GM12891 (cell line): ENCODE measurements around the gene ZNF764.

Experiments
- PAX5 ChIP-seq: IDR thresholded peaks from 2 replicates; pipeline ENCODE4 v1.6.1; 2011; ENCODE audit warnings: low read length, moderate library complexity, mild to moderate bottlenecking; ENCODE audit not compliant: insufficient read depth, severe bottlenecking
- POLR2A ChIP-seq: IDR thresholded peaks from 2 replicates; pipeline ENCODE4 v1.6.1; 2011; ENCODE audit warnings: low read depth, low read length, control low read depth
- POLR2AphosphoS5 ChIP-seq: IDR thresholded peaks from 2 replicates; pipeline ENCODE4 v1.6.1; 2011; ENCODE audit warnings: low read depth, low read length, control low read depth
- TAF1 ChIP-seq: IDR thresholded peaks from 2 replicates; pipeline ENCODE4 v1.6.1; 2011; ENCODE audit warnings: low read depth, low read length, control low read depth

DNA sequence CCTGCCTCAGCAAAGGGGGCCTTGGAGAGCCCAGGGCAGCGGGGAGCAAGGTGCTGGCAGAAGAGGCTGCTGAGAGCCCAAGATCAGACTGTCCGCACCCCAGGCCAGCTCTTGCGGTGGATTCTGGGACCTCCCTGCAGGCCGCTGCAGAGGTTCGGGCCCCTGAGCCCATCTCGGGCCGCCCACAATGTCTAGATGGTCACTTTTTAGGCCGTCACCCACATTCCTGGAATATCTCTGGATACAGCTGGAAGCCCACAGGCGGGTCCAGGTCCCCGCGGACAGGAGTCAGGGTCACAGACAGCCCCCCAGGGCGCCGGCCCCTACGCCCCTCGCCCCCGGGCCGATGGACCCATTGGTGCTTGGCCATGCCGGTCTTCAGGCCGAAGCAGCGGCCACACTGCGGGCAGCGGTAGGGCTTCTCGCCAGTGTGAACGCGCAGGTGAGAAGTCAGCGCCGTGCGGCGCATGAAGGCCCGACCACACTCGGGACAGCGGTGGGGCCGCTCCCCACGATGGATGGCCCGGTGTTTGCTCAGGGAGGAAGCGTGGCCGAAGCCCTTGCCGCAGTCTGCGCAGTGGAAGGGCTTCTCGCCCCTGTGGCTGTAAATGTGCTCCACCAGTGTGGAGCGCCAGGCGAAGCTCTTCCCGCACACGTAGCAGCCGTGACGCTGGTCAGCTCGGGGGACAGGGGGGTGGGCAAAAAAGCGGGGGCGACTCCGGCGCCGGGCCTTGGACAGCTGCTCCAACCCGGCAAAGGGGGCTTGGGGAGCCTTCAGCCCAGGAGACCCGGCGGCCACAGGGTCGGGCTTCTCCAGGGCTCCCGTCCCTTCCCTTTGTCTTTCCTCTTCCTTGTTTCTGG is 25.7 kb downstream of the ZNF764 start:
- TF ChIP-seq POLR2A (no peak), TAF1 (no peak), POLR2AphosphoS5 (no peak), PAX5 (no peak)
